Lower lobe of right lung (tissue), 2 donors: ENCODE measurements around the gene LSAMP. TPM values are rescaled to one million over a fixed set of nuclear protein-coding genes. Genes with fewer than 3 reads are reported as not detected.

Experiments used
- ATAC-seq, 2 donors: fragments of 200-7000 bp; cut with Tn5 transposase; one replicate each; pipeline ENCODE4 v1.9.1; 2020 to 2022; ENCODE audit warnings: mild to moderate bottlenecking in 2 of 2, moderate library complexity in 2 of 2
- DNase-seq: peaks from one replicate; pipeline ENCODE4 v3.0.0-alpha.2; 2020
- H3K27ac ChIP-seq: fragments of 200-600 bp; one replicate; pipeline ENCODE4 v1.8.0; 2022
- H3K27me3 ChIP-seq: fragments of 200-600 bp; one replicate; pipeline ENCODE4 v1.8.0; 2022; ENCODE audit warnings: low read depth
- H3K36me3 ChIP-seq: fragments of 200-600 bp; one replicate; pipeline ENCODE4 v1.8.0; 2022; ENCODE audit warnings: mild to moderate bottlenecking
- H3K4me1 ChIP-seq: fragments of 200-600 bp; one replicate; pipeline ENCODE4 v1.8.0; 2022
- H3K4me3 ChIP-seq: fragments of 200-600 bp; one replicate; pipeline ENCODE4 v1.8.0; 2022; ENCODE audit warnings: mild to moderate bottlenecking
- H3K9me3 ChIP-seq: fragments of 200-600 bp; one replicate; pipeline ENCODE4 v1.8.0; 2022
- intact Hi-C: fragments of 100-400 bp; cut with DNase I; formaldehyde crosslinking; loops from one replicate; pipeline ENCODE4 v1.11.0; 2022
- total RNA-seq: library from RNA; stranded (reverse); fragmentation: NEBNext Ultra II Directional; extraction: Animal tissue kit (Norgen Biotek cat#: 25700); gene quantifications from one replicate; pipeline ENCODE4 v1.2.1, GENCODE V29; 2021
- TF ChIP-seq, protein P1 (sequence below): fragments of 200-600 bp; IDR thresholded peaks from one replicate; pipeline ENCODE4 v1.8.0; 2022; ENCODE audit warnings: antibody characterized with exemption, mild to moderate bottlenecking
- donor health status: DM: no; HTN: yes; CAD: no; lungs with severe emphysema.

LSAMP gene
- total RNA-seq, 1 donor from 2014 or later = 20.1 TPM

DNA sequence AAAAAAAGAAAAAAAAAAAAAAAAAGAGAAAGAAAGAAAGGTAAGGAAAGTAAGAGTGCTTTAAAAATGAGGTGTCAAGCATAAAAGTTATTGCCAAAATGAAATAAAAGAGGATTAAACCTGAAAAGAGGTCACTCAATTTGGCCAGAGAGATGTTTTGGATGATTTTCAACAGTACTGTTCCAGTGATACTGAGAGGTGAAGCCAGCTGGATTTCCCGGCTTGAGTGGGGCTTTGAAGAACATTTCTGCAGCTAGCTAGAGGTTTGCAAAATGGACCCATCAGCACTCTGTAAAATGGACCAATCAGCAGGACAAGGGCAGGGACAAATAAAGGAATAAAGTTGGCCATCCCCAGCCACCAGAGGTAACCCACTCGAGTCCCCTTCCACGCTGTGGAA, 128.5 kb downstream of the LSAMP start:
- no peak for DNase-seq
- Histone ChIP-seq H3K9me3 (no peaks in the 10 kb centered on the region), H3K4me3 (no peak overlapping the region), H3K27me3 (no peaks in the 10 kb centered on the region), H3K4me1 (no peaks in the 10 kb centered on the region), H3K36me3 (no peaks in the 10 kb centered on the region), H3K27ac (no peak overlapping the region)
- ATAC-seq = no peak
- intact Hi-C loops = no loop called here
- TF ChIP-seq, protein P1, sequence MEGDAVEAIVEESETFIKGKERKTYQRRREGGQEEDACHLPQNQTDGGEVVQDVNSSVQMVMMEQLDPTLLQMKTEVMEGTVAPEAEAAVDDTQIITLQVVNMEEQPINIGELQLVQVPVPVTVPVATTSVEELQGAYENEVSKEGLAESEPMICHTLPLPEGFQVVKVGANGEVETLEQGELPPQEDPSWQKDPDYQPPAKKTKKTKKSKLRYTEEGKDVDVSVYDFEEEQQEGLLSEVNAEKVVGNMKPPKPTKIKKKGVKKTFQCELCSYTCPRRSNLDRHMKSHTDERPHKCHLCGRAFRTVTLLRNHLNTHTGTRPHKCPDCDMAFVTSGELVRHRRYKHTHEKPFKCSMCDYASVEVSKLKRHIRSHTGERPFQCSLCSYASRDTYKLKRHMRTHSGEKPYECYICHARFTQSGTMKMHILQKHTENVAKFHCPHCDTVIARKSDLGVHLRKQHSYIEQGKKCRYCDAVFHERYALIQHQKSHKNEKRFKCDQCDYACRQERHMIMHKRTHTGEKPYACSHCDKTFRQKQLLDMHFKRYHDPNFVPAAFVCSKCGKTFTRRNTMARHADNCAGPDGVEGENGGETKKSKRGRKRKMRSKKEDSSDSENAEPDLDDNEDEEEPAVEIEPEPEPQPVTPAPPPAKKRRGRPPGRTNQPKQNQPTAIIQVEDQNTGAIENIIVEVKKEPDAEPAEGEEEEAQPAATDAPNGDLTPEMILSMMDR = no peak

DNA sequence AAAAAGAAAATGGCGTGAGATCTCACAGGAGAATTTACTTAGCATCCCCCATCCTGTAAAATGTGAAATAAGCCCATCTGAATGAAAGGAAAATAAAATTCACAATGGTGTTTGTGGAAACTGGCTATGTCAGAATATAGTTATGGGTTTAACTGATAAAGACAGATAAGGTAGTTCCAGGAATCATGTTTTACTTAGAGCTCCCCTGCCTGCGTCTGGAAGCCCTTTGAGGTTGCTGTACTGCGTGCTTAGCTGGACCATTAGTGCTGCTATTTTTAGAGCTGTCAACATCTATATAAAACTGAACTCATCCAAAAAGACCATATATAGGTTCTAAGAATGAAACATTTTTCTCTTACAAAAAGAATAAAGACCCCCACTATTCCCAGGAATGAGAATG, 130.8 kb downstream of the LSAMP start:
- TF ChIP-seq, protein P1 = no peak
- Histone ChIP-seq H3K36me3 (no peaks in the 10 kb centered on the region), H3K4me1 (no peaks in the 10 kb centered on the region), H3K27ac (no peak overlapping the region), H3K27me3 (no peaks in the 10 kb centered on the region), H3K9me3 (no peaks in the 10 kb centered on the region), H3K4me3 (no peak overlapping the region)
- no peak for ATAC-seq
- no peak for DNase-seq
- intact Hi-C loops = no loop called here

DNA sequence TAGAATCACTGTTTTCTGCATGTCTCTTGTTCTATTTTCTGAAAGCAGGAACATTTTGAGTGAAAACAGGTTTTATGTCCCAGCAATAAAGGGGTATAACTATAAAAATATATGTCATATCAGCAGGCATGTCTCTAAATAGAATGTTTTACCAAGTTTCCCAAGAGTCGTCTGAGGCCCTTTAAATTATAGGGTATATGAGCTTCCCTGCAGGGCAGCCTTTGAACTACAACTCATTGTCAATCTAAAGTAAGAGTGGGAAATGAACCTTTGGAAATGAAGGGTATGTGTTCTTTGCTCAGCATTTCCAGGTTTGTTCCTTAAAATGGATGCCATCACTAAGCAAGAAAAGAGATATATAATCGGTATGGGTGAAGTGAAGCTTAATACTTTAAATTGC, 138.6 kb downstream of the LSAMP start:
- no peaks in the 10 kb centered on the region for H3K4me1 ChIP-seq
- TF ChIP-seq, protein P1 = no peak
- H3K36me3 ChIP-seq = no peaks in the 10 kb centered on the region
- no peaks in the 10 kb centered on the region for H3K27me3 ChIP-seq
- no peak overlapping the region for H3K4me3 ChIP-seq
- H3K27ac ChIP-seq = no peak overlapping the region
- DNase-seq (no peak), ATAC-seq (no peak)
- intact Hi-C loops = no loop called here
- H3K9me3 ChIP-seq = no peaks in the 10 kb centered on the region

DNA sequence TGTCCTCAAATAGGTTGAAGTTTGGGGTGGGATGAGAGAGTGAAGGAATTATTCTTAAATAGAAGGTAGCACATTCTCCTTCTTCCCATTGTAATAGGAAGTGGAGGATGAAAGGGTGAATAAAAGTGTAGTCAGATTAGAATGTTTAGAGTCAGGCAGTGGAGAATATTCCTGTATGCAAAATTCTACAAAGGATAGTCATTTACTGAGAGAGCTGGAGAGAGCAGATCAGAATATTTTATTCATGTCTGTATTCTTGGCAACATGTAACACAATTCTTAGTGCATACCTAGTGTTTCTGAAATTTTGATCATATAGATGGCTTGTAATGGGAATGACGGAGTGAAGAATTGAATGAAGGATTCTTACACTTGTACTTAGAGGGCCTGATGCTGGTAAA, 139.1 kb downstream of the LSAMP start:
- no peaks in the 10 kb centered on the region for H3K9me3 ChIP-seq
- TF ChIP-seq, protein P1 = no peak
- DNase-seq (no peak), ATAC-seq (no peak)
- intact Hi-C loops = no loop called here
- no peaks in the 10 kb centered on the region for H3K4me1 ChIP-seq
- no peaks in the 10 kb centered on the region for H3K36me3 ChIP-seq
- H3K27me3 ChIP-seq = no peaks in the 10 kb centered on the region
- H3K4me3 ChIP-seq = no peak overlapping the region
- H3K27ac ChIP-seq = no peak overlapping the region

DNA sequence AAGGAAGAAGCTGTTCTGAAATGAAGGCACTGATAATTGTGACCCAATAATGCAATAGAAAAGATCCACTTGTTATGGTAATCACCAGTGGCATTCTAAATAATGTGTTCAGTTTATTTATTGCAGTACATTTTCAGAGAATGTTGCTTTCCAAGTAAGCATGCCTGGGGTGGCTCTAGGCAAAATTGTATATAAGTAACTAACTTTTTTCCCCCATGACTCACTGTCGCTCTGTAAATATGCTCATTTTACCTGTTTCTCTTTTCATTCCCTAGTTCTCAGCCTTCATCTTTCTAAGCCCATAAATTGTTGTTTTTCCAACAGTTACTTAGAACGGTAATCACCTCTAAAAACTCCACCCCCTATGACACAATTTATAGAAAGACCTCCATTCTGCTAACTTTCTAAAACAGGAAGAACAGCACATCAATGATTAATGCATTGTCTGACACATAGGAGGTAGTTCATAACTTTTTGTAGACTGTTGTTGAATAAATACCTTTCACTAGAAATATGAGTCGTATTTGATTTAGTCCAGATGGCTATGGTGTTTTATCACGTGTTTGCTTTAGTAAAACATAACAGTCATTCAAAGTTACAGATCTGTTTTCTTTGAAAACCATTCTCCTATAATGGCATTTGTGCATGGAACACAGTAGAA, 143.1 kb downstream of the LSAMP start:
- DNase-seq (no peak), ATAC-seq (no peak)
- H3K27ac ChIP-seq = no peak overlapping the region
- no peaks in the 10 kb centered on the region for H3K9me3 ChIP-seq
- no peaks in the 10 kb centered on the region for H3K36me3 ChIP-seq
- TF ChIP-seq, protein P1 = no peak
- H3K27me3 ChIP-seq = no peaks in the 10 kb centered on the region
- no peaks in the 10 kb centered on the region for H3K4me1 ChIP-seq
- intact Hi-C loops = no loop called here
- H3K4me3 ChIP-seq = no peak overlapping the region
